DMS 273 treated with DMSO at 0.1 percent for 48 hours (cell line): ENCODE results near the gene CATSPER2.
"Not testable (repeated sequence)": the region's sequence is repeated elsewhere in the genome, so short reads cannot be mapped to it uniquely, and the experiment has no call there.

Experiments used
- DNase-seq: peaks from one replicate; lab custom pipeline; 2025; lab: John Stamatoyannopoulos, UW

CATSPER2 gene

DNA sequence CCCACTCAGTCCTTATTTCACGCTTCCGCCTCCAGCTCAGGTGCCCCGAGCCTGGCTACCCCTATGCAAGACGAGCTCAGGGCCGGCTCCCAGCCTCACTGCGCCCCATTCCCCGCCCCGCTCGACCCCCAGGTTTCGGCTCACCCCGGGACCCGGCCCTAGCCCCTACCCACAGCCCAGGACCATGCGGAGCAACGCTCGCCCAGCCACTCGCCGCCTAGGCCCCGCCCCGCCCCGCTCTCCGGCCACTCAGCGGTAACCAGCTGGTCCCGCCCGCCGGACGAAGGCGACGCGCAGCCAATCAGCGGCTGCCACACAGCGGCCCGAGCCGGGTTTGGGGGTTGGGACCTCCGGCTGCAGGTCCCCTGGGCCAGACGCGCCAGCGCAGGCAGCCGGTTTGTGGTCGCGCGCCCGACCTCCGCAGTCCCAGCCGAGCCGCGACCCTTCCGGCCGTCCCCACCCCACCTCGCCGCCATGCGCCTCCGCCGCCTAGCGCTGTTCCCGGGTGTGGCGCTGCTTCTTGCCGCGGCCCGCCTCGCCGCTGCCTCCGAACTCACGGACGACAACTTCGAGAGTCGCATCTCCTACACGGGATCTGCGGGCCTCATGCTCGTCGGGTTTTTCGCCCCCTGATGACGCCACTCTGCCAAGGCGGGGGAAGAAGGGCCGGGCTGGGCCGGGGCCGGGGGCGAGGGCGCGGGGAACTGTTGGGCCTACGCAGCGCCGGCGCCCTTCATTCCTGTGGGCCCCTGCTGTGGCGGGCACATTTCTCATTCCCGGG lies at the start of gene CATSPER2:
Gene CATSPER2, minus strand, starts transcription at position 196 of the 781 bp plus-strand sequence. CDS start 783 bp downstream, outside the sequence.
- DNase-seq, result no peak

DNA sequence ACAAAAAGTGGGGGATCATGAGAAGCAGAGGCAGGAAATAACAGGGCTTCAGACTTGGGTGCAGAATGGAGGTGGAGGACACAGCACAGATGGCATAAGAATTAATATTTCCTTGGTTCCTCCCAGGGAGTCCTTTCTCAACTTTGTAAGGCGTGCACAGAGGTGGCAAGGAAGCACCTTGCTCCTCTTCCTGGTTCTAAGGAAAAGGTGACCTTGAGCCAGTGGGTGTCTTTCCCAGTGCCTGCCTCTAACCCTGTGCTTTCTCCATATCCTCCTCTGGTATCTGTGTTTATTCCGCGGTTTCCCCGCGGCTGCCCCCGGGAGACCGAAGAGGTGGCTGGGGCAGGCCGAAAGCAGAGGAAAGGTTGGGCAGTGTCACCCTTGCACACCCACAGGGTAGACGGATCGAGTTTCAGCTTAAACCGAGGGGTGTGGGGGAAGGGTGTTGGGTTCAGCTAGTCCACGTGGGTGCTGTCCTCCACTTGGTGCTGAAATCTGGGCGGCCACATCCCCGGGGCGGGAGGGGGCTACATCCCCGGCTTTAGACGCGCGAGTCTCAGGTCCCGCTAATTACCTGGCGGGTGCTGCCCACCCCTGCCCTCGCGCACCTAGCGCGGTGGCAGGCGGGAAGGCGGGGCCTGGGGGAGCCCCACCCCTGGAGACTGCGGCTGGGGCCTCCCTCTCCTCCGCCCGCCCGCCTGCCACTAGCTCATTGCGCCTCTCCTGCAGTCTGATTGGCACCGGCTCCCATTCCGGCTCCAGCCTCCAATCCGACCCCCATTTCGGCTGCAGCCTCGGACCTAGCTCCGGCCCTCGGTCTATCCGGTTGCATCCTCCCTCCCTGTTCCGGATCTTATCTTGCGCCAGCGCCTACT lies 44.7 kb upstream of the CATSPER2 start, which contains the start of gene CKMT1A:
Gene CKMT1A, plus strand, starts transcription at position 712 of the 875 bp plus-strand sequence. CDS start 192 bp downstream, outside the sequence.
- not testable (repeated sequence) for DNase-seq

DNA sequence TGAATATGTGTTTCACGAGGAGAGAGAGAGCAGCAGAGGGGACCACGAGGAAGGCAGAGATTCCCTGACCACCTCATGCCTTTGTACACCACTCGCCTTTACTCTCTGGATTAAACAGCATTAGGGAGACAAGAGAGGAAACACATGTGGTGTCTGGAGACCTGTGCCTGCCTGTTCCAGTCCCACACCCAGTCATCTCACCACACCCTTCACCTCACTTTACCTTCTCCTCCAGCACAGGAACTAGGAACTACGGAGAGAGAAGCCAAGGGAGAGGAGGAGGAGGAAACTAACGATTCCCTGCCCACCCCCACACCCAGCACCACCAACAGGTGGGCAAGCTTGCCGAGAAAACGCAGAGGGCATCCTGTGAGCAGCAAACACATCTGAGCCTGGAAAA lies 44.0 kb upstream of the CATSPER2 start:
- not testable (repeated sequence) for DNase-seq

DNA sequence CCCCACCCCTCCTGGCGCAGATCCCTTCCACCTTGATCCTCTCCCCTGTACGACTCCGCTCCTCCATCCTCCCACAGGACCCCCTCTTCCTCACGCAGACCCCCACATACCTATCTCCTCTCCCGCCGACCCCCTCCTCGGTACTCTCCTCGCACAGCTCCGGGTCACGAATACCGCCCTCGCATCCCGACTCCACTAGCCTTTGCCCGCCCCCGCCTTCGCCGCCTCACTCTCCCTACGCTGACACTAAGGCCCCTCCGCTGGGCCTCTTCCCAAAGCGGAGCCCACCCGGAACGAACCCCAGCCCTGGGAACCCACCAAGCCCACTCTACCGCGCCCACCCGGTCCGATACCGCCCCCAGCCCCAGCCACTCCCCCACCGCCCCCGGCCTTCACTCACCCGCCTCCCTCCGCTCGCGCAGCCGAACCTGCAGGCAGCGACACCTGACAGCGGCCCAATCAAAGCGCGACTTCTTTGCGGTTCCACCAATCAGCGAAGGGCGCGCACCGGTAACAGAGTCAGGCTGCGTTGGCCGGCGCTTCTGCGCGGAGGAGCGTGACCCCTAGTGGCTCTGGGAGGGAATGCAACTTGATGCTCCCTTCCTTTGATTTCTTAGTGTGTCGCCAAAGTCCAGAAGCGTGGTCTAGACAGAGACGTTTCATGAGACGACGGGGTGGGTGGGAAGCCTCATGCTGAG lies 41.1 kb upstream of the CATSPER2 start:
- not testable (repeated sequence) for DNase-seq

DNA sequence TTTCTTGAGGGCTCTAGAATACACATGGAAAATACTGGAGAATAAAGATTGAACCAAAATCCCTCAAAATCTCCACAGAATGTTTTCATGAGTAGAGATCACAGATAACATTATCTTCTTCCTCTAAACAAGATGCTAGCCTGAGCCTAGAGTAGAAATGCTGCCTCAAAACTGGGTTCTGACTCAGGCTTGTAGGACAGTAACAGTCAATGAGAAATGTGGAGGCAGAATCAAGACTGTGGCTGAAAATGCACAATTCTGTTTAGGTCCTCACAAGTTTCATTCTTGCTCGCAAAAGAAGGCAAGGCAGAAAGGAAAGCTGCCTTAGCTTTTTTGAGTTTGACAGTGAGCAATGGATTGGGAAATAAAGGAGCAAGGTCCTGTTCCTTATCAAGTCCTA lies 25.5 kb upstream of the CATSPER2 start:
- not testable (repeated sequence) for DNase-seq

DNA sequence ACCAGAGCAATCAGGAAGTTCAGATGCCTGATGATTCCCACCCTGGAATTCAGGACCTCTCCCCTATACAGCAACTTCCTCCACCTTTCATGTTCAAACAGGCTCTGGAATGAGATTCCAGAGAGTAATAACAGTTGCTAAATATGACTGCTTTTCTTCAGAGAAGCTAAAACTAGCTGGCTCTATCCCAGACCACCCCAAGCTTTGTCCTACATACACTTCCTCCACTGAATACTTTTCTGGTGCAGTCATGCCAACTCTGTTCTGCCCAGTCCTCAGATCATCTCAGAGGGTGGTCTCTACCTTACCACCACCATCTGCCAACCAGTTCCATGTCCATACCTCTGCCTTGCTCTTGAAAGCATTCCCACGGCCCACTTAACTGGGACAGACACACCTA lies 17.5 kb upstream of the CATSPER2 start:
- not testable (repeated sequence) for DNase-seq

DNA sequence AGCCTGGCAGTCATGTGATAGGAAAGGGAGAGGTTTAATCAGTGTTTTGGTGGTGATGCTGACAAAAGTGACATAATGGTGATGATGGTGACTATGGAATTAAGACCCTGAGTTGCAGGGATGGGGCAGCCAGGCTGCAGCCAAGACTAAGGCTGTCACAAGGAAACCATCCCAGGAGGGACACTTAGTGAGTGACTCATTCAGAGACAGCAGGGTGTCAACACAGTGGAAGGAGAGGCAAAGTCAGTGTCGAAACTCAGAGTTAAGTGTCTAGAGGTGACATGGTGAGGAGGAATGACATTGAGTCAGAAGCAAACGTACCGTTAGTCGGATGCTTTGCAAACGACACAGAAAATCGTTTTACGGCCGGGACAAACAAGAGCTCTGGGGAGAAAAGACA lies 14.7 kb upstream of the CATSPER2 start:
- DNase-seq, result not testable (repeated sequence)

DNA sequence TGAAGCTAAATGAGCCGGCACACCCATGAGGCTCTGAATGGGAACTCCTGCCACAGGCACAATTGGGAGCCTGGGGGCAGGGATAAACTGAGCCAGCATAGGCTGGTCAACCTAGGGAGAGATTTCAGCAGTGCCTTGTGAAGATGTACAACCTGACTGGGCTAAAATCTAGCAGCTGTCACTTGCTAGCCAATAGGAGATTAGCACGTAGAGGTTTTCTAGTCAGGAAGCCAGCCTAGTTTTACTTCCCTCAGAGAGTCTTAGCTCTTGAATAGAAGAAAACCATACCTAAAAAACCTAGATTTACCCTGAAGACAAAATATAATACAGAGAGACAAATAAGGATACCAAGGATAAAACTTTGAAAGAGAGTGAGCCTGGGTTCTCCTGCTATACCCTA lies 13.6 kb upstream of the CATSPER2 start:
- DNase-seq, result not testable (repeated sequence)

DNA sequence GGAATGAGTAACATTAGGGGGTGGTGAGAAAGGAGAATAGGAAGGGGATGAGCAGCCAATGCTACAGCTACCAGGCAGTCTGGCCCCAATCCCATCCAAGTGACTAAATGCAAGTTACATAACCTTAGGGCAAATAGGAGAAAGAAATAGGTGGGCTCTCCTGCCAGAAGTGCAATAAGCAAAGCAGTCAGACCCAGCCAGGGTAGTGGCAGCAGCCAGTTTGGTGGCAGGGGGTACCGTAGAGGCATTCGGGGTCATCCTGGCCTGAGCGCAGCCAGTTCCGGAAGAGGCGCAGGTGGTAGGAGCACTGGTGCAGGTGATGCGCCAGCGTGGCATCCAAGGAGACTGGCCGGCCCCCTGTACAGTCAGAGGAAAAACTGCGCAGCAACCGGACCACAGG lies 11.1 kb upstream of the CATSPER2 start:
- not testable (repeated sequence) for DNase-seq

DNA sequence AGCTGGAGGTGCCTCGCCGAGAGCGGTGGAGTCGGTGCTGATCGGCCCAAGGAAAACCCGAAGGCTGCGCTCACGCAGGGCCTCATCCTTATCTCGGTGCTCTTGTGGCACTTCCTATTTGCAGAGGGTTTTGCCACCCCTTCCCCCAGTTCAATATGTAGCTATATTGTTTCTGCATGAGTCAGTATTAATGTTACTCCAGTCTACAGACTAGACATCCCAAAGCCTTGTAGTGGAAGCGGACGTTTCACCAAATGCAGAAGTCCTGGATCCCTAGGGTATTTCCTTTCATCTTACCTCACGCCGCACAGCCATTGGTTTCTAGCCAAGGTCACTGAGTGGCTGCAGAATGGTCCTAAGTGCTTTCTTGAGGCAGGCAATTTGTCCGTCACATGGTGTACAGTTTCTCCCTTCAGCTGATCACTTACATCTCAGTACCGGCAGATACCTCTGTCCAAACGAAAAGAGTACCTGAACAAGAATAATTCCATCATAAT lies 834 bp upstream of the CATSPER2 start:
- DNase-seq, result not testable (repeated sequence)

DNA sequence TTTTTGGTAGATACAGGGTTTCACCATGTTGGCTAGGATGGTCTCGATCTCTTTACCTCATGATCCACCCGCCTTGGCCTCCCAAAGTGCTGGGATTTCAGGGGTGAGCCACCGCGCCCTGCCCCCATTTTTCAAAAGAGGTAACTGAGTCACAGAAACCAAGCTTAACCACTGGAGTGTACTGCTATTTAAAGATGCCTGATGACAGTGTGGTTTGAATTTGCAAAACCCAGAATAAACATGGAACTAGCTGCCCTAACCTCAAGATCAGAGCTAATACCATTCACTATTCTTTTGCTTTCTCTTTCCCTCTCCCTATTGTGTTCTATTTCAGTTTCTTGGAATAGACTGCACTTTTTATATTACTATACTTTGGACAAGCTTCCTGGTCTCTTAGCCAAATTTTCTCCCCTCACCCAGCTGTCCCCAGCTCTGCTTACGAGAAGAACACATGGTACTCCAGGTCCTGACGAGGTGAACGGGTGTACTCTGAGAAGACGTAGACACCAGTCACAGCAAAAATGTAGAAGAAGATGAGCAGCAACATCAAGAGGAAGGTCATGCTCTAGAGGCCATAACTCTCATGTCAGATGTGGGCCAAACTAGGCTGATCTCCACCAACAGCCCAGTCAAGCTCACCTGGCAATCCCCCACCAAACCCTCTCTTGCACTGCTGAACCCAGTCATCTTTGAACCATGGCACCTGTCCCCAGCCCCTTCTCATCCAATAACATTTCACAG lies 10.0 kb downstream of the CATSPER2 start:
- DNase-seq, result not testable (repeated sequence)

DNA sequence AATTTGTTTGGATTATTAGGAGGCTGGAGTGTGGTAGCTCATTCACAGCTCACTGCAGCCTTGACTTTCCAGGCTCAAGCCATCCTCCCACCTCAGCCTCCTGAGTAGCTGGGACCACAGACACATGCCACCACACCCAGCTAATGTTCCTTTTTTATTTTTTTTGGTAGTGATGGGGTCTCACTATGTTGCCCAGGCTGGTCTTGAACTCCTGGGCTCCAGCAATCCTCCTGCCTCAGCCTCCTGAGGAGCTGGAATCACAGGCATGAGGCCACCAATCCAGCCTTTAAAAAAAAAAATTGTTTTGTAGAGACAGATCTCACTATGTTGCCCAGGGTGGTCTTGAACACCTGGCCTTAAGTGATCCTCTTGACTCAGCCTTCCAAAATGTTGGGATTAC lies 21.7 kb downstream of the CATSPER2 start:
- not testable (repeated sequence) for DNase-seq

DNA sequence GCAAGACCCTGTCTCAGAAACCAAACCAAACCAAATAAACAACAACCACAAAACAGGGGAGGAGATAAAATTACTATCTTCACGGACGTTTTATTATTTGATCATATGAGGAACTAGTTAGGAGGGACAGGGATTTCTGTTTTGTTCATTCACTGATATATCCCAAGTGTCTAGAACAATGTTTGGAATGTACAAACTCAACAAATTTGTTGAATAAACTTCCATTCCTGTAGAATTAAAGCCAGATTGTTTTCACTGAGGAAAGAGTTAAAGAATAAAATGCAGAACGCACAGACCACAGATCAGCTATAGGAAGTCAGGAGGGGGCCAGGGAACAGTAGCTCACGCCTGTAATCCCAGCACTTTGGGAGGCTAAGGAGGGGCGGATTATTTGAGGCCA lies 23.5 kb downstream of the CATSPER2 start:
- no peak for DNase-seq

DNA sequence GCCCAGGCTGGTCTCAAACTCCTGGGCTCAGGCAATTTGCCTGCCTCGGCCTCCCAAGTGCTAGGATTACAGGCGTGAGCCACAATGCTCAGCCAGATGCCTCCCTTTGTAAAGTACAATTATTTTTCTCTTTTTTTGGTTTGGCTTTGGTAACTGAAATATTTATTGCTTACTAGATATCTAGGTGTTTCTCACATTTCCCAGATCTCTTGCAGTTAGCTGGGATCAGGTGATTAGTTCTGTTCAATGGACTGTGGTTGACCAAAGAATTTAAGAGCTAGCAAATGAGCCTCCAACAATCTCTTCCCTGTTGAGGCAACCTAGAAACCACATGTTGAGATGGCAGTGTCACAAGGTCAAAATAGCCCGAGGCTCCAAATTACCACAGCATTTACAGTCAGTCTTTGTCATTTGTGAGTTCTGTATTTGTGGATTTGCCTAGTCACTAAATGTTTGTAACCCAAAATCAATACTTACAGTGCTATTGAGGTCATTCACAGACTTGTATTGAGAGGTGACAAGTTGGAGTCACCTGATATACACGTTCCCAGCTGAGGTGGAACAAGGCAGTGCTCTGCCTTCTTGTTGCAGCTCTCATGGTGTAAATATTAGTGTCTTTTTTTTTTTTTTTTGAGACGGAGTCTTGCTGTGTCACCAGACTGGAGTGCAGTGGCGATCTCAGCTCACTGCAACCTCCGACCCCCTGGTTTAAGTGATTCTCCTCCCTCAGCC lies 26.4 kb downstream of the CATSPER2 start:
- not testable (repeated sequence) for DNase-seq

DNA sequence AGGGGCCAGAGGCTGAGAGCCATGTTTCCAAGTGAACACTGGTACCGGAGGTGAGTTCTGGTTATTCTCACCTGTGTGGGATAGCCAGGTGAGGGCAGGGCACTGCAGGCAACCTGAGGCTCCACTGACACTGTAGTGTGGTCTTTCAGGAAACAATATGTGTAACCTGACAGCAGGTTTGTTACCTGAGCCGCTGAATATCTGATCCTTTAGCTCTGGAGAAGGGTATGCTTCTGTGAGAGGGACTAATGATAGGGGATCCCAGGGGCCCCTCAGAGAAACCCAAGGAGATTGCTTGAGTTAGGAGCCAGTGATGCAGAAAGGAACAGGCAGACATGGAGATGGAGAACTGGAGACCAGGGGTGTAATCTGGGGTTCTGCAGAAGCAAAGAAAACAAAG lies 29.9 kb downstream of the CATSPER2 start, which contains the start of gene STRC:
Gene STRC, minus strand, starts transcription at position 101 of the 400 bp plus-strand sequence. Its CDS starts 78 bp downstream, at position 23.
- DNase-seq, result not testable (repeated sequence)

DNA sequence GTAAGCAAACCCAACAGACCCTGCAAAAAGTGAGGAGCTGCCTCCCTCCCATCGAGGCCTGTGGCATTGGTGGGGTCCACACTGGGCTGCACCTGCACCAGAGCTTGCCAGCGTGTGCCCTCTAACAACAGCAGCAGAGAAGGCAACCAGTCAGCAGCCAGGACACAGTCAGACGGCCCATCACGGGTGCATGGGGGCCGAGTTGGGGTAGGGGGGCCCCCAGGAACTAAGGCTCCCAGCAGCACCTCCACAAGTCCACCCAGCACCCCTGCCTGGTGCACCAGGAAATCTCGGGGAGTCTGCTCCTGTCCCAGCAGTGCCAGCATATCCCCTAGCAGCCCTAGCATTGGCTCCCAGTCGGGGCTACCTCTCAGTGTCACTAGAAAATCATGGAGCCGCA lies 30.9 kb downstream of the CATSPER2 start:
- DNase-seq, result not testable (repeated sequence)

DNA sequence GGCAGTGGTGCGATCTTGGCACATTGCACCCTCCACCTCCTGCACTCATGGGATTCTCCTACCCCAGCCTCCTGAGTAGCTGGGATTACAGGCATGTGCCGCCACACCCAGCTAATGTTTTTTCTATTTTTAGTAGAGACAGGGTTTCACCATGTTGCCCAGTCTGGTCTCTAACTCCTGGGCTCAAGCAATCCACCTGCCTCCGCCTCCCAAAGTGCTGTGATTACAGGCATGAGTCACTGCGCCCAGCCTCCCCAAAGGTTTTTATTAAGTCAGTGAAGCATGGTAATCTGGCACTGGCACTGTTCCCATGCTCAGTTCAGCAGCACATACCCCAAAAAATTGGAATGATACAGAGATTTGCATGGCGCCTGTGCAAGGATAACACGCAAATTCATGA lies 46.4 kb downstream of the CATSPER2 start:
- peak; percentile 38 for DNase-seq

DNA sequence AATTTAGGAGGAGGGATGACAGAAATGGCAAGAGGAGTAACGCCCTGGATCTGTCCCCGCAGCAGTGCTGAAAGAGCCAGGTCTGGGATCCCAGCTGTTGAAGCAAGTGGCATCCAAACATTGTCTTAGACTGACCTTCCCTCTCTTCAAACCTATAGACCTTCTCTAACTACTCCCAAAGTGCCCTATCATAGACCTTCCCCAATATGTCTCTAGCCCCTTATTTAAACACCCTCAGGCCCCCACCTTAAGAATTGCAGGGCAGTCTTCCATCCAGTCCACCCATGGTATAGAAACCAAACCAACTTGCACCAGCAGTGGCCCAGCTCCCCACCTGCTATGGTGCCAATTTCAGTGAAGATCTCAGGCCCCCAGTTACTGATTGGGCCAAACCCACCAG lies 48.4 kb downstream of the CATSPER2 start:
- not testable (repeated sequence) for DNase-seq

DNA sequence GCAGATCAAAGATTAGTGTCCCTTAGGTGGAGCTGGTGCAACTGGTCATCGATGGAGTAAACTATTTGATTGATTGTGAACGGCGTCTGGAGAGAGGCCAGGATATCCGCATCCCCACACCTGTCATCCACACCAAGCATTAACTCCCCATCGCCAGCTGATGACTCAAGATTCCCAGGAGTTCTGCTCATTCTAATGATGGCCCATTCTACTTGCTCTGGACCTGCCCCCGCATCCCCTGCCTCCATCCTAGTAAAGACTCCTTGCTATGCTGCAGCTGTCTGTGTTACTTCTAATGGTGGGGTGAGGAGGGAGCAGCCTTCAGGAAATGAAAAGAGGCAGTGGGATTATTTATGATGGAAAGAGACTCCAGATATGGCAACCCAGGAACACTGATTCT lies 49.5 kb downstream of the CATSPER2 start:
- not testable (repeated sequence) for DNase-seq
